H1 (cell line): ENCODE results near the gene YWHAQ. TPM values are rescaled to one million over a fixed set of nuclear protein-coding genes. Genes with fewer than 3 reads are reported as not detected.

Source experiments
- CTCF ChIA-PET: fragments of 300-600 bp; sonication (Branson Sonifier 250); formaldehyde crosslinking; loops from one replicate; lab custom pipeline; 2021; ENCODE audit not compliant: partially characterized antibody; lab: Charles Lee
- POLR2A ChIA-PET: fragments of 300-600 bp; sonication (Branson Sonifier 250); formaldehyde crosslinking; loops from one replicate; lab custom pipeline; 2021; ENCODE audit warnings: inconsistent platforms; ENCODE audit not compliant: partially characterized antibody; lab: Charles Lee
- DNase-seq, 2 experiments: peaks; one replicate each; pipeline versions ENCODE4 v3.0.0 to v3.0.0-alpha.2; 2010 to 2022; ENCODE audit warnings: low spot score in 2 of 2, low read depth in 1 of 2, mixed read lengths in 1 of 2
- FAIRE-seq: peaks from 2 replicates; lab custom pipeline; 2011; peaks lifted over from hg19 to GRCh38; lab: Jason Lieb, UNC
- H2AFZ ChIP-seq: 2 replicates; pipeline ENCODE4 v1.8.1; 2012; ENCODE audit warnings: low read length, inconsistent platforms
- H2AK5ac ChIP-seq: 2 replicates; pipeline ENCODE4 v1.6.1; 2013; ENCODE audit warnings: low read depth, low read length
- H2BK120ac ChIP-seq: replicated peaks from 2 replicates; pipeline ENCODE3; 2013; ENCODE audit warnings: low read depth, low read length, inconsistent platforms
- H2BK12ac ChIP-seq: 2 replicates; pipeline ENCODE4 v1.6.1; 2013; ENCODE audit warnings: low read depth, low read length
- H2BK15ac ChIP-seq: 2 replicates; pipeline ENCODE4 v1.6.1; 2013; ENCODE audit warnings: low read length
- H2BK20ac ChIP-seq: 2 replicates; pipeline ENCODE4 v1.6.1; 2013; ENCODE audit warnings: low read length
- H2BK5ac ChIP-seq: 2 replicates; pipeline ENCODE4 v1.6.1; 2013; ENCODE audit warnings: low read depth, low read length
- H3K14ac ChIP-seq: 2 replicates; pipeline ENCODE4 v1.6.1; 2013; ENCODE audit warnings: inconsistent platforms; ENCODE audit not compliant: insufficient read length
- H3K18ac ChIP-seq: 2 replicates; pipeline ENCODE4 v1.6.1; 2013; ENCODE audit warnings: low read length; ENCODE audit errors: extremely low read depth
- H3K23ac ChIP-seq: 2 replicates; pipeline ENCODE4 v1.6.1; 2013; ENCODE audit warnings: inconsistent platforms; ENCODE audit not compliant: insufficient read length
- H3K23me2 ChIP-seq: 2 replicates; pipeline ENCODE4 v1.6.1; 2013; ENCODE audit warnings: low read depth, low read length
- H3K27ac ChIP-seq: 2 replicates; pipeline ENCODE4 v1.6.1; 2011; ENCODE audit warnings: low read depth, low read length, inconsistent platforms
- H3K27me3 ChIP-seq, 4 experiments: replicated peaks in 1 of 4; 1 replicate in 1 of 4; 2 replicates in 3 of 4; pipeline versions ENCODE4 v1.6.1 to v1.8.1; 2011 to 2013; ENCODE audit warnings: low read length in 3 of 4, mild to moderate bottlenecking in 3 of 4, inconsistent platforms in 2 of 4, mixed read lengths in 2 of 4, moderate library complexity in 1 of 4; ENCODE audit not compliant: control insufficient read depth in 3 of 4, insufficient read depth in 3 of 4; ENCODE audit errors: extremely low read depth in 1 of 4
- H3K36me3 ChIP-seq, 4 experiments: 2 replicates each; pipeline versions ENCODE4 v1.6.1 to v1.8.1; 2011 to 2013; ENCODE audit warnings: mild to moderate bottlenecking in 4 of 4, low read length in 3 of 4, moderate library complexity in 2 of 4, control low read depth in 1 of 4, inconsistent platforms in 1 of 4; ENCODE audit not compliant: insufficient read depth in 4 of 4, control insufficient read depth in 2 of 4
- H3K4ac ChIP-seq: replicated peaks from 2 replicates; pipeline ENCODE3; 2013; ENCODE audit warnings: low read length, low read depth, mixed read lengths, inconsistent platforms; ENCODE audit not compliant: insufficient read length
- H3K4me1 ChIP-seq, 4 experiments: replicated peaks in 1 of 4; 1 replicate in 1 of 4; 2 replicates in 3 of 4; pipeline versions ENCODE4 v1.6.1 to v1.8.1; 2011 to 2013; ENCODE audit warnings: low read length in 3 of 4, inconsistent platforms in 2 of 4, mixed read lengths in 1 of 4; ENCODE audit not compliant: insufficient read depth in 4 of 4, control insufficient read depth in 3 of 4
- H3K4me2 ChIP-seq, 2 experiments: 2 replicates each; pipeline versions ENCODE4 v1.6.1 to v1.8.1; 2011 to 2013; ENCODE audit warnings: low read depth in 2 of 2, low read length in 2 of 2, control low read depth in 1 of 2, inconsistent platforms in 1 of 2, mild to moderate bottlenecking in 1 of 2; ENCODE audit not compliant: insufficient read depth in 1 of 2
- H3K4me3 ChIP-seq, 4 experiments: fragments of 200-600, 300-600 bp in 1 of 4; sonication (generic), shearing (Covaris generic), sonication (Bioruptor Twin) in 1 of 4; 2 replicates each; pipeline versions ENCODE4 v1.5.1 to v1.8.1; 2011 to 2016; ENCODE audit warnings: low read length in 4 of 4, low read depth in 3 of 4, control low read depth in 2 of 4, inconsistent platforms in 2 of 4, mild to moderate bottlenecking in 2 of 4, mixed read lengths in 1 of 4, moderate library complexity in 1 of 4; ENCODE audit not compliant: insufficient read depth in 2 of 4; ENCODE audit errors: extremely low read depth in 1 of 4
- H3K56ac ChIP-seq: replicated peaks from 2 replicates; pipeline ENCODE3; 2013; ENCODE audit warnings: low read depth, mild to moderate bottlenecking, mixed read lengths, low read length, inconsistent platforms; ENCODE audit not compliant: insufficient read length
- H3K79me1 ChIP-seq: 2 replicates; pipeline ENCODE4 v1.6.1; 2013; ENCODE audit warnings: low read depth, low read length, control low read depth
- H3K79me2 ChIP-seq, 2 experiments: 2 replicates each; pipeline versions ENCODE4 v1.6.1 to v1.8.1; 2012 to 2013; ENCODE audit warnings: low read length in 2 of 2, mild to moderate bottlenecking in 2 of 2, inconsistent platforms in 1 of 2; ENCODE audit not compliant: insufficient read depth in 2 of 2, control insufficient read depth in 1 of 2
- H3K9ac ChIP-seq, 4 experiments: replicated peaks in 1 of 4; 1 replicate in 1 of 4; 2 replicates in 3 of 4; pipeline versions ENCODE4 v1.6.1 to v1.8.1; 2011 to 2013; ENCODE audit warnings: low read depth in 3 of 4, low read length in 3 of 4, control low read depth in 2 of 4, mild to moderate bottlenecking in 2 of 4, moderate library complexity in 2 of 4, inconsistent platforms in 1 of 4; ENCODE audit errors: extremely low read depth in 1 of 4
- H3K9me3 ChIP-seq, 2 experiments: 2 replicates each; pipeline versions ENCODE4 v1.6.1 to v1.8.1; 2012 to 2013; ENCODE audit warnings: mild to moderate bottlenecking in 2 of 2, moderate library complexity in 2 of 2, control low read depth in 1 of 2, inconsistent platforms in 1 of 2, low read depth in 1 of 2, low read length in 1 of 2, mixed read lengths in 1 of 2; ENCODE audit not compliant: insufficient read depth in 2 of 2
- H4K20me1 ChIP-seq, 2 experiments: replicated peaks in 1 of 2; 2 replicates each; pipeline versions ENCODE3 to v1.8.1; 2011 to 2013; ENCODE audit warnings: inconsistent platforms in 2 of 2, low read length in 2 of 2, mild to moderate bottlenecking in 1 of 2; ENCODE audit not compliant: insufficient read depth in 2 of 2, control insufficient read depth in 1 of 2
- H4K5ac ChIP-seq: 2 replicates; pipeline ENCODE4 v1.6.1; 2013; ENCODE audit warnings: low read length, low read depth, mixed read lengths, inconsistent platforms; ENCODE audit not compliant: insufficient read length
- H4K8ac ChIP-seq: 2 replicates; pipeline ENCODE4 v1.8.0; 2013; ENCODE audit warnings: mild to moderate bottlenecking, moderate library complexity, low read length, inconsistent platforms; ENCODE audit not compliant: insufficient read depth; ENCODE audit errors: extremely low read depth
- H4K91ac ChIP-seq: replicated peaks from 2 replicates; pipeline ENCODE3; 2013; ENCODE audit warnings: low read length, mixed read lengths, inconsistent platforms; ENCODE audit not compliant: insufficient read length
- ATF2 ChIP-seq: IDR thresholded peaks from 2 replicates; pipeline ENCODE4 v1.6.1; 2012; ENCODE audit warnings: low read length, inconsistent platforms
- ATF3 ChIP-seq: IDR thresholded peaks from 2 replicates; pipeline ENCODE4 v1.6.1; 2011; ENCODE audit warnings: low read depth, mild to moderate bottlenecking, low read length; ENCODE audit not compliant: insufficient read depth
- BRCA1 ChIP-seq: IDR thresholded peaks from 2 replicates; pipeline ENCODE4 v1.6.1; 2012; ENCODE audit warnings: low read depth, low read length, improper control_type of control experiment
- CBX5 ChIP-seq: fragments of 300-800, 300-1000 bp; sonication (generic); IDR thresholded peaks from 2 replicates; pipeline ENCODE4 v1.7.1; 2016; ENCODE audit warnings: antibody characterized with exemption, low read length, low read depth
- TAF7 ChIP-seq: optimal IDR thresholded peaks from 2 replicates; pipeline ENCODE3; 2011; ENCODE audit warnings: low read depth, mild to moderate bottlenecking, inconsistent platforms, low read length, moderate library complexity, borderline replicate concordance
- TBP ChIP-seq: IDR thresholded peaks from 2 replicates; pipeline ENCODE4 v1.6.1; 2011; ENCODE audit warnings: low read depth, low read length, improper control_type of control experiment
- USF2 ChIP-seq: IDR thresholded peaks from 2 replicates; pipeline ENCODE4 v1.6.1; 2011; ENCODE audit warnings: low read length, improper control_type of control experiment
- ZNF274 ChIP-seq: IDR thresholded peaks from 2 replicates; pipeline ENCODE4 v1.7.0; 2012; ENCODE audit warnings: low read length, borderline replicate concordance; ENCODE audit errors: extremely low read depth
- WGBS, 2 experiments: shearing (Covaris generic) in 1 of 2; methylation state at CpG; one replicate each; pipeline versions ENCODE4 v1.1.6 to v1.1.7; 2013 to 2015; ENCODE audit warnings: low lambda C conversion rate in 2 of 2, mixed read lengths in 2 of 2, inconsistent platforms in 1 of 2, low coverage in 1 of 2, missing lambda C conversion rate in 1 of 2; ENCODE audit not compliant: insufficient replicate concordance in 2 of 2, insufficient coverage in 1 of 2, insufficient read length in 1 of 2; ENCODE audit errors: extremely low coverage in 1 of 2, missing lambda C conversion rate in 1 of 2; 5-methylcytosine and 5-hydroxymethylcytosine counted together
- polyA plus RNA-seq, 7 experiments: library from polyadenylated mRNA; depleted of rRNA in 3 of 7; stranded (reverse) in 5 of 7; unstranded in 2 of 7; fragments of >200 nt in 5 of 7; fragments of 200-250 nt in 2 of 7; gene quantifications; 1 replicate in 5 of 7; 2 replicates in 1 of 7; 4 replicates in 1 of 7; pipeline versions ENCODE4 v1.2.1 to v1.2.3, GENCODE V29; 2011 to 2013; ENCODE audit warnings: missing spikeins in 2 of 7, mixed read lengths in 2 of 7
- total RNA-seq: library from RNA; stranded (reverse); fragmentation: NEBNext Ultra II Directional; extraction: Animal tissue kit (Norgen Biotek cat#: 25700); gene quantifications from 2 replicates; pipeline ENCODE4 v1.2.1, GENCODE V29; 2021

The YWHAQ gene
- total and polyA plus RNA-seq, 2 of the 8 experiments (the other 6 are each of a cell fraction or from before 2014, with no cell fraction given): 244 to 480 TPM

- no peak overlapping the region for H2AK5ac ChIP-seq
- no peak overlapping the region for H3K9ac ChIP-seq
- H3K79me1 ChIP-seq: peaks cover 2% of the 10 kb centered on the region
- H2AFZ ChIP-seq: no peak overlapping the region
- no peak for DNase-seq
- no peak overlapping the region for H3K4ac ChIP-seq
- H3K4me2 ChIP-seq: no peak overlapping the region
- WGBS, 2 experiments: 80% methylated on average over 2 of the region's 2 CpGs; no CpG with 5 or more reads in 1 of the 2 experiments
- peaks cover 6% of the 10 kb centered on the region for H3K23me2 ChIP-seq
- H3K18ac ChIP-seq: no peak overlapping the region
- no peak overlapping the region for H2BK20ac ChIP-seq
- H2BK15ac ChIP-seq: no peak overlapping the region
- POLR2A ChIA-PET: no interaction called here
- H3K36me3 ChIP-seq: no peaks in the 10 kb centered on the region
- peaks cover under 1 to 6% (median 1%) of the 10 kb centered on the region in 4 experiments; a peak in 3 of 7 replicates for H3K4me1 ChIP-seq
- H2BK120ac ChIP-seq: no peak overlapping the region
- H3K79me2 ChIP-seq: peaks cover 12 to 77% of the 10 kb centered on the region in 2 experiments
- peaks cover under 1 to 6% of the 10 kb centered on the region in 2 experiments for H4K20me1 ChIP-seq
- H3K27ac ChIP-seq: no peak overlapping the region
- H2BK5ac ChIP-seq: no peak overlapping the region
- CTCF ChIA-PET: no interaction called here
- H4K8ac ChIP-seq: no peak overlapping the region
- no peaks in the 10 kb centered on the region for H3K27me3 ChIP-seq
- no peak overlapping the region for H3K23ac ChIP-seq
- no peak overlapping the region for H3K14ac ChIP-seq
- FAIRE-seq: no peak
- no peak overlapping the region for H4K91ac ChIP-seq
- no peaks in the 10 kb centered on the region for H3K9me3 ChIP-seq
- no peak overlapping the region for H3K4me3 ChIP-seq
- no peak overlapping the region for H2BK12ac ChIP-seq
- H4K5ac ChIP-seq: no peak overlapping the region
- H3K56ac ChIP-seq: no peak overlapping the region
- TF ChIP-seq BRCA1 (no peak), TAF7 (no peak), ATF3 (no peak), ZNF274 (no peak), USF2 (no peak), ATF2 (no peak), TBP (no peak), CBX5 (no peak)
Observed at GRCh38 chr2:9552219-9553178, 78.3 kb downstream of the YWHAQ start.
